Body of pancreas (tissue), 4 donors: ENCODE data around the gene TMEM240. TPM values are rescaled to one million over a fixed set of nuclear protein-coding genes. Genes with fewer than 3 reads are reported as not detected.
"Not testable (repeated sequence)": the region's sequence is repeated elsewhere in the genome, so short reads cannot be mapped to it uniquely, and the experiment has no call there.

Experiments used
- ATAC-seq: fragments of 150-250 bp; one replicate; pipeline ENCODE4 v1.9.1; 2016
- DNase-seq, 4 donors: peaks; one replicate each; pipeline ENCODE4 v3.0.0-alpha.2; 2019
- H3K27ac ChIP-seq, 4 donors: fragments of 200-600 bp; sonication (generic); 1 replicate in 3 of 4; 2 replicates in 1 of 4; pipeline versions ENCODE4 v1.5.1 to v1.6.1; 2016 to 2019; ENCODE audit warnings: mild to moderate bottlenecking in 1 of 4, mixed read lengths in 1 of 4, moderate library complexity in 1 of 4
- H3K27me3 ChIP-seq, 2 donors: fragments of 200-600 bp; sonication (generic); one replicate each; pipeline ENCODE4 v1.6.0; 2016; ENCODE audit warnings: mild to moderate bottlenecking in 1 of 2
- H3K36me3 ChIP-seq, 2 donors: fragments of 200-600 bp; sonication (generic); replicated peaks in 1 of 2; 2 replicates each; pipeline ENCODE4 v1.5.1; 2016; ENCODE audit warnings: low read depth in 2 of 2; ENCODE audit not compliant: insufficient read depth in 1 of 2
- H3K4me1 ChIP-seq: fragments of 200-600 bp; sonication (generic); one replicate; pipeline ENCODE4 v1.6.0; 2016
- H3K4me3 ChIP-seq, 2 donors: fragments of 200-600 bp; sonication (generic); 1 replicate in 1 of 2; 2 replicates in 1 of 2; pipeline ENCODE4 v1.5.1; 2016 to 2019
- H3K9me3 ChIP-seq, 3 donors: fragments of 200-600 bp; sonication (generic); 1 replicate in 2 of 3; 2 replicates in 1 of 3; pipeline ENCODE4 v1.5.1; 2016
- CTCF ChIP-seq, 7 experiments: fragments of 450-650 bp in 4 of 7; fragments of 200-600 bp in 3 of 7; sonication (generic) in 3 of 7; IDR thresholded peaks; one replicate each; pipeline ENCODE4 v1.5.1; 2016 to 2019; ENCODE audit warnings: antibody characterized with exemption in 7 of 7
- POLR2A ChIP-seq, 3 donors: fragments of 450-650 bp; IDR thresholded peaks; one replicate each; pipeline ENCODE4 v1.6.1; 2016; ENCODE audit warnings: antibody characterized with exemption in 3 of 3, mild to moderate bottlenecking in 2 of 3
- WGBS, 2 donors: methylation state at CpG; one replicate each; pipeline ENCODE4 v1.1.5; 2017; 5-methylcytosine and 5-hydroxymethylcytosine counted together
- intact Hi-C: fragments of 100-400 bp; cut with DNase I; formaldehyde crosslinking; loops from one replicate; pipeline ENCODE4 v1.15.1; 2023
- total RNA-seq, 2 donors: library from RNA; depleted of rRNA; stranded (reverse); fragments of >200 nt; gene quantifications; one replicate each; pipeline ENCODE4 v1.1.0, GENCODE V29; 2016

The TMEM240 gene
- total RNA-seq, 2 donors from 2014 or later: 1.0 to 3.6 TPM

- H3K9me3 ChIP-seq: no peaks in the 10 kb centered on the region
- DNase-seq (no peak), ATAC-seq (no peak)
- no peaks in the 10 kb centered on the region for H3K27me3 ChIP-seq
- intact Hi-C loops: no loop called here
- peaks cover 0 to 13% of the 10 kb centered on the region in 2 donors for H3K36me3 ChIP-seq
- no peak overlapping the region for H3K27ac ChIP-seq
- 71 to 82% methylated on average over 4 of the region's 4 CpGs for WGBS, 2 donors
- no peaks in the 10 kb centered on the region for H3K4me1 ChIP-seq
- no peak overlapping the region for H3K4me3 ChIP-seq
- TF ChIP-seq POLR2A (IDR thresholded peaks at IDR 0.05) (no peak), CTCF (IDR thresholded peaks at IDR 0.05) (no peak)
Observed at GRCh38 chr1:1558591-1558990, 18.2 kb upstream of the TMEM240 start.

GRCh38 chr1:1557688-1558087 is 17.3 kb upstream of the TMEM240 start:
- ATAC-seq: not testable (repeated sequence)

GRCh38 chr1:1556961-1557360 is 16.5 kb upstream of the TMEM240 start:
- H3K27ac ChIP-seq, H3K27me3 ChIP-seq, H3K4me1 ChIP-seq, H3K9me3 ChIP-seq, intact Hi-C loops, ATAC-seq, H3K4me3 ChIP-seq, DNase-seq, H3K36me3 ChIP-seq: not testable (repeated sequence)
- WGBS, 2 donors: 93% methylated on average over 8 to 11 of the region's 11 CpGs

More at GRCh38 chr1:1557688-1558087, 17.3 kb upstream of the TMEM240 start:
- DNase-seq, H3K4me3 ChIP-seq, H3K27ac ChIP-seq, H3K4me1 ChIP-seq, H3K27me3 ChIP-seq, H3K9me3 ChIP-seq, intact Hi-C loops, H3K36me3 ChIP-seq: not testable (repeated sequence)
- WGBS, 2 donors: 90 to 98% methylated on average over 7 of the region's 7 CpGs

GRCh38 chr1:1556505-1556904 is 16.1 kb upstream of the TMEM240 start:
- no peak for ATAC-seq
- H3K4me3 ChIP-seq: no peak overlapping the region
- TF ChIP-seq POLR2A (IDR thresholded peaks at IDR 0.05): no peak
- no peak for TF ChIP-seq CTCF (IDR thresholded peaks at IDR 0.05)

GRCh38 chr1:1554926-1555915 is 14.8 kb upstream of the TMEM240 start:
- intact Hi-C loops: no loop called here
- Histone ChIP-seq H3K9me3 (no peaks in the 10 kb centered on the region), H3K27ac (no peak overlapping the region), H3K27me3 (no peaks in the 10 kb centered on the region), H3K36me3 (no peaks in the 10 kb centered on the region), H3K4me3 (no peak overlapping the region), H3K4me1 (peaks cover 17% of the 10 kb centered on the region)
- DNase-seq (no peak), ATAC-seq (no peak)
- 66 to 77% methylated on average over 20 to 24 of the region's 31 CpGs for WGBS, 2 donors
- TF ChIP-seq CTCF (IDR thresholded peaks at IDR 0.05) (no peak), POLR2A (IDR thresholded peaks at IDR 0.05) (no peak)

More at GRCh38 chr1:1556505-1556904, 16.1 kb upstream of the TMEM240 start:
- Histone ChIP-seq H3K36me3 (peaks cover 0 to 2% of the 10 kb centered on the region in 2 donors), H3K27ac (no peak overlapping the region), H3K27me3 (no peaks in the 10 kb centered on the region), H3K9me3 (no peaks in the 10 kb centered on the region), H3K4me1 (peaks cover 4% of the 10 kb centered on the region)
- WGBS, 2 donors: 80 to 87% methylated on average over 6 of the region's 6 CpGs
- DNase-seq: no peak
- intact Hi-C loops: no loop called here
